GM12878 (cell line): ENCODE results near the gene AKAP8.

Source experiments
- CTCF ChIP-seq, 3 experiments: IDR thresholded peaks in 2 of 3; conservative IDR thresholded peaks in 1 of 3; 2 replicates each; pipeline ENCODE4 v1.5.1; 2011; ENCODE audit warnings: low read depth in 3 of 3, low read length in 3 of 3, mild to moderate bottlenecking in 3 of 3, control low read depth in 2 of 3, moderate library complexity in 2 of 3, inconsistent platforms in 1 of 3, mixed read lengths in 1 of 3; ENCODE audit not compliant: control insufficient read depth in 2 of 3, insufficient read depth in 1 of 3; ENCODE audit errors: extremely low read depth in 1 of 3
- MYB ChIP-seq: fragments of 150-350 bp; IDR thresholded peaks from 2 replicates; pipeline ENCODE4 v1.6.1; 2014; ENCODE audit warnings: mild to moderate bottlenecking, low read depth, low read length, borderline replicate concordance
- SIN3A ChIP-seq: IDR thresholded peaks from 2 replicates; pipeline ENCODE4 v1.6.1; 2012; ENCODE audit warnings: low read depth, low read length, improper control_type of control experiment

GRCh38 chr19:15424692-15425272 is 45.2 kb upstream of the AKAP8 start:
- TF ChIP-seq MYB (no peak), CTCF (IDR thresholded peaks at IDR 0.05 in 2 of 3, conservative IDR thresholded peaks at IDR 0.05 in 1 of 3; ENCODE audit: control insufficient read depth in 2 of 3, extremely low read depth in 1 of 3, insufficient read depth in 1 of 3, low read depth in 3 of 3, low read length in 3 of 3) (no peak), SIN3A (no peak)
